PC-3 (cell line): ENCODE measurements around the gene CDH12. TPM values are rescaled to one million over a fixed set of nuclear protein-coding genes. Genes with fewer than 3 reads are reported as not detected.

Source experiments
- ATAC-seq: fragments of 200-7000 bp; cut with Tn5 transposase; 2 replicates; pipeline ENCODE4 v1.9.1; 2020; ENCODE audit warnings: mild to moderate bottlenecking, moderate library complexity
- BruUV-seq: library from RNA; stranded (reverse); fragments of 400-500 nt; replicated peaks from 2 replicates; lab custom pipeline; 2021; lab: Mats Ljungman, UMichigan
- CTCF ChIA-PET: fragments of 300-600 bp; sonication (Branson Sonifier 250); formaldehyde crosslinking; loops from one replicate; lab custom pipeline; 2022; ENCODE audit warnings: antibody characterized with exemption; lab: Charles Lee
- POLR2A ChIA-PET: fragments of 300-600 bp; sonication (Branson Sonifier 250); formaldehyde crosslinking; loops from one replicate; lab custom pipeline; 2022; ENCODE audit warnings: antibody characterized with exemption; ENCODE audit not compliant: unreplicated experiment; lab: Charles Lee
- DNase-seq: peaks from one replicate; pipeline ENCODE4 v3.0.0-alpha.2; 2015
- H2AFZ ChIP-seq: fragments of 300-600 bp; sonication (generic); 2 replicates; pipeline ENCODE4 v1.6.0; 2016; ENCODE audit warnings: antibody characterized with exemption, low read length
- H3F3A ChIP-seq: fragments of 300-600 bp; sonication (generic); one replicate; pipeline ENCODE4 v1.6.0; 2017; ENCODE audit warnings: antibody characterized with exemption, low read length, control low read depth, mild to moderate bottlenecking; ENCODE audit not compliant: unreplicated experiment
- H3K27ac ChIP-seq: fragments of 300-600 bp; sonication (generic); 2 replicates; pipeline ENCODE4 v1.5.1; 2016; ENCODE audit warnings: mild to moderate bottlenecking, low read length
- H3K27me3 ChIP-seq: fragments of 300-600 bp; sonication (generic); 2 replicates; pipeline ENCODE4 v1.6.1; 2016; ENCODE audit warnings: low read length, mixed read lengths
- H3K36me3 ChIP-seq: fragments of 300-600 bp; sonication (generic); 2 replicates; pipeline ENCODE4 v1.6.1; 2016; ENCODE audit warnings: low read depth, mixed run types, low read length, mixed read lengths
- H3K4me1 ChIP-seq: fragments of 300-600 bp; sonication (generic); 2 replicates; pipeline ENCODE4 v1.5.1; 2016; ENCODE audit warnings: low read length; ENCODE audit not compliant: insufficient read depth
- H3K4me2 ChIP-seq: fragments of 300-600 bp; sonication (generic); 2 replicates; pipeline ENCODE4 v1.6.0; 2016; ENCODE audit warnings: low read length
- H3K4me3 ChIP-seq: fragments of 300-600 bp; sonication (generic); 2 replicates; pipeline ENCODE4 v1.5.1; 2016; ENCODE audit warnings: mild to moderate bottlenecking, low read length, mixed read lengths
- H3K79me2 ChIP-seq: fragments of 300-600 bp; sonication (generic); 2 replicates; pipeline ENCODE4 v1.6.1; 2017; ENCODE audit warnings: low read length, mixed read lengths
- H3K9ac ChIP-seq: fragments of 300-600 bp; sonication (generic); 2 replicates; pipeline ENCODE4 v1.6.0; 2016; ENCODE audit warnings: mild to moderate bottlenecking, low read length
- H3K9me2 ChIP-seq: fragments of 300-600 bp; sonication (generic); replicated peaks from 2 replicates; pipeline ENCODE4 v1.6.1; 2016; ENCODE audit warnings: mixed run types, low read length, mixed read lengths
- H3K9me3 ChIP-seq: fragments of 300-600 bp; sonication (generic); 2 replicates; pipeline ENCODE4 v1.6.1; 2016; ENCODE audit warnings: low read length, mixed read lengths
- H4K20me1 ChIP-seq: fragments of 300-600 bp; sonication (generic); 2 replicates; pipeline ENCODE4 v1.6.1; 2016; ENCODE audit warnings: low read length, mixed read lengths
- EZH2 ChIP-seq: fragments of 300-600 bp; sonication (generic); IDR thresholded peaks from one replicate; pipeline ENCODE4 v1.6.1; 2017; ENCODE audit warnings: antibody characterized with exemption, mild to moderate bottlenecking, low read length; ENCODE audit not compliant: unreplicated experiment
- EZH2phosphoT487 ChIP-seq: fragments of 300-600 bp; sonication (generic); IDR thresholded peaks from 2 replicates; pipeline ENCODE4 v1.6.1; 2018; ENCODE audit warnings: mild to moderate bottlenecking, antibody characterized with exemption, low read length, borderline replicate concordance
- intact Hi-C: fragments of 100-400 bp; cut with micrococcal nuclease; formaldehyde crosslinking; loops from 2 replicates; pipeline ENCODE4 v1.9.0; 2023
- total RNA-seq: library from RNA; depleted of rRNA; stranded (reverse); fragments of >200 nt; gene quantifications from 2 replicates; pipeline ENCODE4 v1.2.3, GENCODE V29; 2014
- TF ChIP-seq, protein P1 (sequence below): fragments of 300-600 bp; sonication (generic); conservative IDR thresholded peaks from 2 replicates; pipeline ENCODE4 v1.5.1; 2017; ENCODE audit warnings: antibody characterized with exemption, low read depth, mild to moderate bottlenecking, low read length

CDH12 gene
- total RNA-seq, 1 experiment from 2014 or later, result 0.44 TPM

DNA sequence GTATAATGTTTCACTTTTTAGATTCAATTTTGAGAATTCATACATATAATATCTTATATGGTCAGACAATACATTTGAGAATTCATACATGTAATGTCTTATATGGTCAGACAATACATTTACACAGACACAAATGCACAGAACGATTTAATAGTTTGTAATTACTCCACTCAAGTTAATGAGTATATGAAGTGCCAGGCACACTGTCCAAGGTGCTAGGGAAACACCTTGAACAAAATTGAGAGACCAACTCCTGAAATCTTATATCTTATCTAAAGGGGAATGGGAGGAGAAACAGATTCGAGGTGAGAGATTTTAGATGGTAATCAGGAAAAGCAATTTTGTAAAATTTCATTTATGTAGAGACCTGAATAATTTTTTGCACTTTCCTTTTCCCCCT is 994.7 kb downstream of the CDH12 start:
- ChIA-PET CTCF (no interaction called here), POLR2A (no interaction called here)
- Histone ChIP-seq H4K20me1 (no peaks in the 10 kb centered on the region), H2AFZ (no peak overlapping the region), H3K9me2 (no peaks in the 10 kb centered on the region), H3K4me1 (no peaks in the 10 kb centered on the region), H3K79me2 (no peaks in the 10 kb centered on the region), H3F3A (no peaks in the 10 kb centered on the region), H3K9me3 (no peaks in the 10 kb centered on the region), H3K36me3 (no peaks in the 10 kb centered on the region), H3K4me3 (no peak overlapping the region), H3K27ac (no peak overlapping the region), H3K4me2 (no peak overlapping the region), H3K9ac (no peak overlapping the region), H3K27me3 (peaks cover 55% of the 10 kb centered on the region; the same call in 1 of the 2 replicates)
- ATAC-seq (no peak), DNase-seq (no peak)
- TF ChIP-seq, protein P1, sequence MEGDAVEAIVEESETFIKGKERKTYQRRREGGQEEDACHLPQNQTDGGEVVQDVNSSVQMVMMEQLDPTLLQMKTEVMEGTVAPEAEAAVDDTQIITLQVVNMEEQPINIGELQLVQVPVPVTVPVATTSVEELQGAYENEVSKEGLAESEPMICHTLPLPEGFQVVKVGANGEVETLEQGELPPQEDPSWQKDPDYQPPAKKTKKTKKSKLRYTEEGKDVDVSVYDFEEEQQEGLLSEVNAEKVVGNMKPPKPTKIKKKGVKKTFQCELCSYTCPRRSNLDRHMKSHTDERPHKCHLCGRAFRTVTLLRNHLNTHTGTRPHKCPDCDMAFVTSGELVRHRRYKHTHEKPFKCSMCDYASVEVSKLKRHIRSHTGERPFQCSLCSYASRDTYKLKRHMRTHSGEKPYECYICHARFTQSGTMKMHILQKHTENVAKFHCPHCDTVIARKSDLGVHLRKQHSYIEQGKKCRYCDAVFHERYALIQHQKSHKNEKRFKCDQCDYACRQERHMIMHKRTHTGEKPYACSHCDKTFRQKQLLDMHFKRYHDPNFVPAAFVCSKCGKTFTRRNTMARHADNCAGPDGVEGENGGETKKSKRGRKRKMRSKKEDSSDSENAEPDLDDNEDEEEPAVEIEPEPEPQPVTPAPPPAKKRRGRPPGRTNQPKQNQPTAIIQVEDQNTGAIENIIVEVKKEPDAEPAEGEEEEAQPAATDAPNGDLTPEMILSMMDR, result no peak
- TF ChIP-seq EZH2phosphoT487 (no peak), EZH2 (no peak)
- intact Hi-C loops, result no loop called here
- no TSS peak for BruUV-seq

DNA sequence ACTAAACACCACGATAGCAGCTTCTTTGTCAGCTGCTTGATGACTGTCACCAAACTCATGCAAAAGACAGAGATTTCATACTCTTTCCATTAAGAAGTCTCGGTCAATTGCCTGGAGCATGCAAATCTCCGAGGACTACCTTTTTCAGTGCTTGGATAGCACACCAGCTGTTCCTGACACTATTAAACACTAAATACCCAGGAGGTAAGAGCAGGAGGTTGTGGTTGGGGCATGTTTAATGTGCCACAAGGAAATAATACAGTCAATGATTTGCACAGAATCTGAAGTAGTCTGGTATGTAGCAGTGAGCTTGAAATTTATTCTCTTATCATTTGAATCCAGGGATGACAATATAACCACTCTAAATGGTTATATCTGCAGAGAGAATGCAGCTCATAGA is 996.2 kb downstream of the CDH12 start:
- Histone ChIP-seq H3K4me2 (no peak overlapping the region), H3K9ac (no peak overlapping the region), H3K9me3 (no peaks in the 10 kb centered on the region), H2AFZ (no peak overlapping the region), H3F3A (no peaks in the 10 kb centered on the region), H3K79me2 (no peaks in the 10 kb centered on the region), H4K20me1 (no peaks in the 10 kb centered on the region), H3K4me3 (no peak overlapping the region), H3K27me3 (peaks cover 55% of the 10 kb centered on the region; the same call in 1 of the 2 replicates), H3K9me2 (no peaks in the 10 kb centered on the region), H3K4me1 (no peaks in the 10 kb centered on the region), H3K27ac (no peak overlapping the region), H3K36me3 (no peaks in the 10 kb centered on the region)
- intact Hi-C loops, result no loop called here
- ChIA-PET POLR2A (no interaction called here), CTCF (no interaction called here)
- TF ChIP-seq EZH2phosphoT487, result no peak
- TF ChIP-seq, protein P1, result no peak
- no peak for TF ChIP-seq EZH2
- DNase-seq, result no peak
- no peak for ATAC-seq
- no TSS peak for BruUV-seq

DNA sequence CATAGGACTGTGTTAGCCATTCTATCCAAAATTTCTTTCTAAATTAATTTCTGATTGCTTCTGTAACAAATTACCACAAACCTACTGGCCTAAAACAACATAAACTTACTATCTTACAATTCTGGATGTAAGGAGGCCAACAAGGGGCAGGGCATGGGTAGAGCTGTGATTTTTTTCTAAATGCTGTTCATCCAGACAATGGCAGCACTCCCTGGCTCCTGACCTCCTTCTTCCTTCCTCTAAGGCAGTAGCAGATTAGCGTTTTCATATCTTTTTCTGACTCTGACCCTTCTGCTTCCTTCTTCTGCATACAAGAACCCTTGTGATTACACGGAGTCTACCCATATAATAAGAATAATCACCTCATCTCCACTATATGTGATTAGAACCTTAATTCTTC is 1005.8 kb downstream of the CDH12 start:
- CTCF ChIA-PET, result no interaction called here
- Histone ChIP-seq H3K27ac (no peak overlapping the region), H2AFZ (no peak overlapping the region), H3F3A (no peaks in the 10 kb centered on the region), H3K4me1 (no peaks in the 10 kb centered on the region), H3K4me2 (no peak overlapping the region), H3K79me2 (no peaks in the 10 kb centered on the region), H3K9me3 (no peaks in the 10 kb centered on the region), H3K36me3 (no peaks in the 10 kb centered on the region), H3K4me3 (no peak overlapping the region), H3K9me2 (no peaks in the 10 kb centered on the region), H3K9ac (no peak overlapping the region), H3K27me3 (peaks cover 36% of the 10 kb centered on the region; the same call in 1 of the 2 replicates), H4K20me1 (no peaks in the 10 kb centered on the region)
- ATAC-seq (no peak), DNase-seq (no peak)
- POLR2A ChIA-PET, result no interaction called here
- no TSS peak for BruUV-seq
- no peak for TF ChIP-seq EZH2
- TF ChIP-seq, protein P1, result no peak
- TF ChIP-seq EZH2phosphoT487, result no peak
- intact Hi-C loops, result no loop called here
